ENCODE data around the gene SNRNP27.

- TF ChIP-seq, protein P1, sequence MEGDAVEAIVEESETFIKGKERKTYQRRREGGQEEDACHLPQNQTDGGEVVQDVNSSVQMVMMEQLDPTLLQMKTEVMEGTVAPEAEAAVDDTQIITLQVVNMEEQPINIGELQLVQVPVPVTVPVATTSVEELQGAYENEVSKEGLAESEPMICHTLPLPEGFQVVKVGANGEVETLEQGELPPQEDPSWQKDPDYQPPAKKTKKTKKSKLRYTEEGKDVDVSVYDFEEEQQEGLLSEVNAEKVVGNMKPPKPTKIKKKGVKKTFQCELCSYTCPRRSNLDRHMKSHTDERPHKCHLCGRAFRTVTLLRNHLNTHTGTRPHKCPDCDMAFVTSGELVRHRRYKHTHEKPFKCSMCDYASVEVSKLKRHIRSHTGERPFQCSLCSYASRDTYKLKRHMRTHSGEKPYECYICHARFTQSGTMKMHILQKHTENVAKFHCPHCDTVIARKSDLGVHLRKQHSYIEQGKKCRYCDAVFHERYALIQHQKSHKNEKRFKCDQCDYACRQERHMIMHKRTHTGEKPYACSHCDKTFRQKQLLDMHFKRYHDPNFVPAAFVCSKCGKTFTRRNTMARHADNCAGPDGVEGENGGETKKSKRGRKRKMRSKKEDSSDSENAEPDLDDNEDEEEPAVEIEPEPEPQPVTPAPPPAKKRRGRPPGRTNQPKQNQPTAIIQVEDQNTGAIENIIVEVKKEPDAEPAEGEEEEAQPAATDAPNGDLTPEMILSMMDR (conservative IDR thresholded peaks at IDR 0.05; ENCODE audit: low read depth, low read length): no peak
- no peak for TF ChIP-seq EZH2 (IDR thresholded peaks at IDR 0.05; ENCODE audit: borderline replicate concordance, low read depth, low read length, poor library complexity, severe bottlenecking)
Measured at GRCh38 chr2:69950241-69950640, 56.5 kb downstream of the SNRNP27 start.
